NCI-H2227 treated with DMSO at 0.1 percent for 48 hours (cell line): ENCODE measurements around the gene COMMD8.

ENCODE experiments used
- DNase-seq: peaks from one replicate; lab custom pipeline; 2025; lab: John Stamatoyannopoulos, UW

Gene COMMD8

GRCh38 chr4:47471591-47471990, 8.1 kb upstream of the COMMD8 start:
- no peak for DNase-seq

DNA sequence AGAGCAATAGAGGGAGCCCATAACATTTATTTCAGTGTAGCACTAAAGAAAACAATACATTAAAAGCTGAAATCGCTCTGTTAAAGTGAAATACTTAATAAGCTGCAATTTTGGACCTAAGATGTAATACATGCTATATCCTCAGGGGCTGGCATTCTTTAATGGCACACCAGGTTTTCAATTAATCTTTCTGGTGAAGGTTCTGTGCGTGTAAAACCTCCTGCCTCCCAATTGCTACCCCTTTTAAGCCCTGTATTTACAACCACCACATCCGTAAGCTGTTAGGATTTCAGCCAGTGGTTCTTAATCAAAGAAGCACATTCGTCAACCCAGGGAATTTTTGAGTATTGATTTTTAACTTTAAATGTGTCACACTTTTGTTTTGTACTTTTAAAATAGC, 7.6 kb upstream of the COMMD8 start:
- DNase-seq = no peak

DNA sequence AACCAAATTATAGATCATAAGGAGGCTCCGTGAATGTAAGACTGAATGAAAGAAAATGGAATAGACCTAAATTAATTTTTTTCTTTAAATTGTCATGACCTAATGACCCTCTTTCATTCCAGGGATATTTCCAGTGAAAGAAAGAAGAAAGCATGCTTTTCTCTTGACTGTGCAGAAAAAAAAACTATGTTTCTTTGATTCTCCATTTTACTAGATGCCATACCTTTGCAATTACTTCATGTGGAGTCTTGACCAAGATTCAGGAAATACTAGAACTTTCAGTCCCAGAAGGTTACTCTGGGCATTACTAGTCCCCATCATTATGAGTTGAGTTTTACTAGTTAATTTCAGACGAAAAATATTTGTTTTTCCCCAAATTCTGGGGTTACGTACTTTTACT, 6.4 kb upstream of the COMMD8 start:
- no peak for DNase-seq

DNA sequence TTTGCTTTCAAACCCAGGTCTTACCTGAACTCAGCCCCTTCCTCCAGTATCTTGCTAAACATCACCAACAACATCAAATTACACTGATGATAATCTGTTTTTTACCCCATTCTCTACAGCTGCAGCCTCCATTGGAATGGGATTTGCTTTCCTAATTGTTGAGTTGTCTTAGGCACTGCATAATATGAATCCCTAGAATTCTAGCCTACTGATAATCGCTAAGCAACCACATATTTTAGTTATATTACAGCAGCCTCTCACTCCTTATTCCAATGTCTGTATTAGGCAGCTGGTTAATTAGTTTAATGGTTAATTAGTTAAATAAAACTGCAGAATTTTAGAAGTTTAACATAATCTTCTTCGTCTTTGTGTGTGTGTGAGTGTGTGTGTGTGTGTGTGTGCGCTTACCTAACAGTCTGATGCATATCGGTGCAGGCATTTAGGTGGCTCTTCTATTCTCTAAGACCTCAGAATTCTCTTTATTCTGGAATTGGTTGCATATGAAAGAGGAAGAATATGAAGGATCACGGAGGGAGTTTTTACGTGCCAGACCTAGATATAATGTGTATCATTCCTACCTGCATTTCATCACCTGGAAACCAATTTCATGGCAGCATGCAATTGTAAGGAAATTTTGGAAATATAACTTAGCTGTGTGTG, 5.3 kb upstream of the COMMD8 start:
- DNase-seq = no peak

GRCh38 chr4:47466056-47466785, 2.7 kb upstream of the COMMD8 start:
- DNase-seq = no peak

- no peak for DNase-seq
Observed at GRCh38 chr4:47465004-47465403, 1.5 kb upstream of the COMMD8 start.

- no peak for DNase-seq
Observed at GRCh38 chr4:47462799-47463234, 685 bp downstream of the COMMD8 start.

DNA sequence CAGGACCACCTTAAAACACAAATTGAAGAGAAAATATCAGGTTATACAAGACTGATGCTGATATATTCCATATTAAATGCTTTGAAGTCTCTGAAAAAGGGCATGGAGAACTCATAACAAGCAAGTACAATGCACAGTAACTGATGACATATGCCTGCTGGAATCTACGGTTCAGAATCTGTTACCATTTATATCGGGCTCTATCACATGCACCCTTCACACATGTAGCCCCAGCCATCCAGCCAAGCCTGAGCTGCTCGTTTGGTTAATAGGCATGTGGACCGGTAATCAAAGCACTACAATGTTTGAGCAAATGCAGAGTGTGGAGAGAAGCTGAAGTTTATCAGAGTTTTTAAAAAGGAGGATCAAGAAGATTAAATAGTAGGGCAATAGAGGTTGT, 11.8 kb downstream of the COMMD8 start:
- DNase-seq = no peak

DNA sequence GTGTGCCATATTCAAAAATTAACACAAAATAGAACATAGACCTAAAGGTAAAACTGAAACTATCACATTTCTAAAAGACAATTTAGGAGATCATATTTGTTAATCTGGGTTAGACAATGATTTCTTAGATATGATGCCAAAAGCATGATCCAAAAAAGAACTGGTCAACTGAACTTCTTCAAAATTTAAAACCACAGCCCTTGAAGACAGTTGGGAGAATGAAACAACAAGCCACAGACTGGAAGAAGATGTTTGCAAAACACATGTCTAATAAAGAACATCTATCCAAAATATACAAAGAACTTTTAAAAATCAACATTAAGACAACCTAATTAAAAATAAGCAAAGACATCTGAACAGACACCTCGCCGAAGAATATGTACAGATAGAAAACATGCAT, 19.5 kb downstream of the COMMD8 start:
- no peak for DNase-seq

GRCh38 chr4:47442980-47443379, 20.5 kb downstream of the COMMD8 start:
- DNase-seq = no peak

- DNase-seq = no peak
Observed at GRCh38 chr4:47434931-47435330, 28.6 kb downstream of the COMMD8 start.

DNA sequence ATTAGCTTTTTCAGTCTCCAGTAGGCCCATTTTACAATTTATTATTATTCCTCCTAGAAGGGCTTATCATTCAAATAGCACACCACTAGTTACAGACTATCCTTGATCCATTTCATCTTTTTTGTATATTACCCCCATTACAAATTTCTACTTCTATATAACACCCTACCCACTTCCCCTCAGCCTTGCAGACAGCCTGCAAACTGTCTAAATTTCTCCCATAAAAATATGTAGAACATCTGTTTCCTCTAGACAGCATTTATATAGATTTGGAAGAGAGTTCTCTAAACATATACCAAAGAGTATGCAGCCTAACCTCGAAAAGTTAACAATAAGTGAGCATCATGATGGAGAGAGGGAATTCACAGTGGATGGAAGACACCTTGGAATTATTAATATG, 30.8 kb downstream of the COMMD8 start:
- DNase-seq = no peak

GRCh38 chr4:47427935-47428334, 35.6 kb downstream of the COMMD8 start:
- DNase-seq = no peak

- DNase-seq = no peak
Observed at GRCh38 chr4:47425628-47426027, 37.9 kb downstream of the COMMD8 start.

DNA sequence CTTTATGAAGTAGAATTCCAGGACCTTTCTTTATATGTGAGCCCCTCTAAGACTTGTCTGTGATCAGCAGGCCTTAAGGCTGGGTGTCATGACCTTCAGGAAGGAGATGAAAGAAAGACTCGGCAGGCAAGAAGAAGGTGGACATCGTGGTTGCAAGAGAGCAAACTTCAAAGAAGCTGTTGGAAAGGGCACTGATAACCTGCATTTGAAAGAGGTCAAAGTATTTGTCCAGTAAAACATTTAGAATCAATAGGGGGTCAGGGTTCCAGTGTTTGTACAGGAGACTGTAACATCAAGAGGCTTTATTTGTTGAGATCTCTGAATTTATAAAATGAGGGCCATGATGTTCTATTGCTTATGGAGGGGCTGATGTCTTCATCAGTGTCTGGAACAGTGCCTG, 44.2 kb downstream of the COMMD8 start:
- no peak for DNase-seq

GRCh38 chr4:47418147-47418546, 45.4 kb downstream of the COMMD8 start:
- no peak for DNase-seq

GRCh38 chr4:47415719-47416118, 47.8 kb downstream of the COMMD8 start:
- no peak for DNase-seq

GRCh38 chr4:47413521-47413920, 50.0 kb downstream of the COMMD8 start:
- no peak for DNase-seq

GRCh38 chr4:47410271-47410670, 53.2 kb downstream of the COMMD8 start:
- no peak for DNase-seq

DNA sequence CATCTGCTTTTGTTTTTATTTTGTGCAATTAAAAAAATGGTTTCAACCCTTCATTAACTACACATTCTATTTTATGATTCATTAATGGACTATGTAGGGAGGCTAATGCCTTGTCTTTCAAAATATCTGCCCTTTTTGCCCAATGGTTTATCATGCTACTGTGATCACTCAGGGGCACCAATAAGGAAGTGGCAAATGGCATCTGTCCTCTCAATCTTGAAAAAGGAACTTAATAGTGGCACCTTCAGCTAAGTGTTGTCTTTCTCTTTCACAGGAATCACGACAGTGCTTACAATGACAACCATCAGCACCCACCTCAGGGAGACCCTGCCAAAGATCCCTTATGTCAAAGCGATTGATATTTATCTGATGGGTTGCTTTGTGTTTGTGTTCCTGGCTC, 57.1 kb downstream of the COMMD8 start:
- DNase-seq = no peak
